Hepatocyte (in vitro differentiated cells): ENCODE measurements around the gene NOTCH4. TPM values are rescaled to one million over a fixed set of nuclear protein-coding genes. Genes with fewer than 3 reads are reported as not detected.

Experiments
- DNase-seq: peaks from one replicate; pipeline ENCODE4 v3.0.0-alpha.2; 2016; ENCODE audit warnings: low spot score
- H2AFZ ChIP-seq: fragments of 200-600 bp; sonication (generic); 2 replicates; pipeline ENCODE4 v1.6.0; 2016; ENCODE audit warnings: antibody characterized with exemption, mild to moderate bottlenecking
- H3K27ac ChIP-seq: fragments of 200-600 bp; sonication (generic); 2 replicates; pipeline ENCODE4 v1.5.1; 2016; ENCODE audit warnings: mild to moderate bottlenecking
- H3K27me3 ChIP-seq: fragments of 200-600 bp; sonication (generic); 2 replicates; pipeline ENCODE4 v1.6.1; 2016
- H3K36me3 ChIP-seq: fragments of 200-600 bp; sonication (generic); replicated peaks from 2 replicates; pipeline ENCODE4 v1.5.1; 2016; ENCODE audit warnings: low read depth; ENCODE audit not compliant: insufficient read depth
- H3K4me1 ChIP-seq: fragments of 200-600 bp; sonication (generic); 2 replicates; pipeline ENCODE4 v1.5.1; 2016; ENCODE audit warnings: mild to moderate bottlenecking, moderate library complexity; ENCODE audit not compliant: insufficient read depth
- H3K4me2 ChIP-seq: fragments of 200-600 bp; sonication (generic); 2 replicates; pipeline ENCODE4 v1.6.0; 2016
- H3K4me3 ChIP-seq: fragments of 200-600 bp; sonication (generic); 2 replicates; pipeline ENCODE4 v1.5.1; 2016; ENCODE audit warnings: mild to moderate bottlenecking
- H3K79me2 ChIP-seq: fragments of 200-600 bp; sonication (generic); 2 replicates; pipeline ENCODE4 v1.6.0; 2017; ENCODE audit warnings: mild to moderate bottlenecking
- H3K9me2 ChIP-seq: fragments of 200-600 bp; sonication (generic); replicated peaks from 2 replicates; pipeline ENCODE4 v1.6.0; 2017; ENCODE audit warnings: mild to moderate bottlenecking; ENCODE audit not compliant: insufficient read depth
- H3K9me3 ChIP-seq: fragments of 200-600 bp; sonication (generic); 2 replicates; pipeline ENCODE4 v1.5.1; 2016; ENCODE audit warnings: low read depth, mild to moderate bottlenecking
- H4K20me1 ChIP-seq: fragments of 200-600 bp; sonication (generic); 2 replicates; pipeline ENCODE4 v1.6.0; 2016; ENCODE audit warnings: mild to moderate bottlenecking; ENCODE audit not compliant: insufficient read depth, poor library complexity, severe bottlenecking
- CTCF ChIP-seq: fragments of 200-600 bp; sonication (generic); IDR thresholded peaks from 2 replicates; pipeline ENCODE4 v1.5.1; 2016; ENCODE audit warnings: antibody characterized with exemption, mild to moderate bottlenecking; ENCODE audit not compliant: poor library complexity
- EZH2 ChIP-seq: fragments of 200-600 bp; sonication (generic); IDR thresholded peaks from 2 replicates; pipeline ENCODE4 v1.6.1; 2016; ENCODE audit warnings: antibody characterized with exemption, mild to moderate bottlenecking, borderline replicate concordance
- EZH2phosphoT487 ChIP-seq: fragments of 200-600 bp; sonication (generic); IDR thresholded peaks from one replicate; pipeline ENCODE4 v1.6.1; 2018; ENCODE audit warnings: antibody characterized with exemption, mild to moderate bottlenecking, low read depth, moderate library complexity; ENCODE audit not compliant: unreplicated experiment, severe bottlenecking
- WGBS: methylation state at CpG from one replicate; pipeline ENCODE4 v1.1.6; 2016; ENCODE audit warnings: low lambda C conversion rate; ENCODE audit errors: missing lambda C conversion rate; 5-methylcytosine and 5-hydroxymethylcytosine counted together
- polyA plus RNA-seq: library from polyadenylated mRNA; unstranded; fragments of >200 nt; fragmentation: Nextera tagmentation; extraction: Ambion mirVana; gene quantifications from 2 replicates; pipeline ENCODE4 v1.2.1, GENCODE V29; 2016
- total RNA-seq: library from RNA; depleted of rRNA; stranded (reverse); fragments of >200 nt; gene quantifications from 2 replicates; pipeline ENCODE4 v1.2.3, GENCODE V29; 2014

NOTCH4 gene
- total and polyA plus RNA-seq, 2 experiments from 2014 or later, result 2.7 to 3.6 TPM

DNA sequence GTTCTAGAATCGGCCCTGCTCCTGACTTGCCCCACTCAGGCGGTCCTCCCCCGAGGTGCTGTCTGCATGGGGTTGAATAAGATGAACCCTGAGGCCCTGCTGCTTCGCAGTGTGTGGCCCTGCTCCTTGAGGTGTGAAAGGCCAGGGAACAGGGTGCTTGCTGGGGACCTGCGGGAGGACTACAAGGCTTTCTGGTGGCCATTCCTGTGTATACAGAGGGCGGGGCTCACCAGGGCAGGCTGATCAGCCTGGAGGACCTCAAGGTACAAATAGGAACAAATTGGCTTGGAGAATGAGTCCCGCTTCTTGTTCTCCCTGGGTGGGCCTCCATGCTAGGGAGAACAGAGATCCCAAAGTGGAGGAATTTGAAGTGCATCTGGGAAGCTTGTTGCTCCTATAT lies 5.7 kb downstream of the NOTCH4 start:
- TF ChIP-seq EZH2 (no peak), CTCF (no peak), EZH2phosphoT487 (no peak)
- no peaks in the 10 kb centered on the region for H3K79me2 ChIP-seq
- H3K4me2 ChIP-seq, result no peak overlapping the region
- no peak overlapping the region for H3K27ac ChIP-seq
- 83% methylated on average over 7 of the region's 7 CpGs for WGBS
- H4K20me1 ChIP-seq, result no peaks in the 10 kb centered on the region
- H3K4me3 ChIP-seq, result no peak overlapping the region
- no peaks in the 10 kb centered on the region for H3K36me3 ChIP-seq
- H3K27me3 ChIP-seq, result no peaks in the 10 kb centered on the region
- H3K9me3 ChIP-seq, result no peaks in the 10 kb centered on the region
- DNase-seq, result no peak
- no peak overlapping the region for H2AFZ ChIP-seq
- H3K9me2 ChIP-seq, result no peaks in the 10 kb centered on the region
- no peaks in the 10 kb centered on the region for H3K4me1 ChIP-seq

- Histone ChIP-seq H3K27ac (no peak overlapping the region), H3K27me3 (no peaks in the 10 kb centered on the region), H3K9me3 (no peaks in the 10 kb centered on the region), H3K4me1 (no peaks in the 10 kb centered on the region), H3K4me2 (no peak overlapping the region), H3K36me3 (no peaks in the 10 kb centered on the region), H3K9me2 (no peaks in the 10 kb centered on the region), H2AFZ (no peak overlapping the region), H3K79me2 (no peaks in the 10 kb centered on the region), H4K20me1 (no peaks in the 10 kb centered on the region), H3K4me3 (no peak overlapping the region)
- no peak for DNase-seq
- TF ChIP-seq EZH2phosphoT487 (no peak), CTCF (no peak), EZH2 (no peak)
- 94% methylated on average over 11 of the region's 11 CpGs for WGBS
Observed at GRCh38 chr6:32216998-32217397, 6.9 kb downstream of the NOTCH4 start.

GRCh38 chr6:32216285-32216684 lies 7.6 kb downstream of the NOTCH4 start:
- WGBS, result 85% methylated on average over 10 of the region's 10 CpGs
- Histone ChIP-seq H3K9me2 (no peaks in the 10 kb centered on the region), H3K79me2 (no peaks in the 10 kb centered on the region), H3K4me3 (no peak overlapping the region), H3K4me2 (no peak overlapping the region), H4K20me1 (no peaks in the 10 kb centered on the region), H3K36me3 (no peaks in the 10 kb centered on the region), H3K27me3 (no peaks in the 10 kb centered on the region), H3K27ac (no peak overlapping the region), H3K9me3 (no peaks in the 10 kb centered on the region), H2AFZ (no peak overlapping the region), H3K4me1 (no peaks in the 10 kb centered on the region)
- TF ChIP-seq EZH2 (no peak), EZH2phosphoT487 (no peak), CTCF (no peak)
- no peak for DNase-seq

DNA sequence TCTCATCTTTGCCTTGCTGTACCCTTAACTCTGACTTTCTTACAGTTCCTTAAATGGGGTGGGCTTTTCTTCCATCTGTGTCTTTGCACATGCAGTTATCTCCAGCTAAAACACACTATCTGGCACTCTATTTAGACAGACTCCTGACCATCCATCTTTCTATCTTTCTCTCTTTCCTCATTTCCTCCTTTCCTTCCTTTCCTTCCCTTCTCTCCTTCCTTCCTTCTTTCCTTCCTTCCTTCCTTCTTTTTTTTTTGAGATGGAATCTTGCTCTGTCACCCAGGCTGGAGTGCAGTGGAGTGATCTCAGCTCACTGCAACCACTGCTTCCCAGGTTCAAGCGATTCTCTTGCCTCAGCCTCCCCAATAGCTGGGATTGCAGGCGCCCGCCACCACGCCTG lies 8.2 kb downstream of the NOTCH4 start:
- H3K27me3 ChIP-seq, result no peaks in the 10 kb centered on the region
- no peaks in the 10 kb centered on the region for H3K36me3 ChIP-seq
- H2AFZ ChIP-seq, result no peak overlapping the region
- no peak for TF ChIP-seq EZH2phosphoT487
- no peak for TF ChIP-seq EZH2
- no peak for TF ChIP-seq CTCF
- no peak overlapping the region for H3K4me3 ChIP-seq
- no peak for DNase-seq
- H3K4me2 ChIP-seq, result no peak overlapping the region
- no peak overlapping the region for H3K27ac ChIP-seq
- no peaks in the 10 kb centered on the region for H4K20me1 ChIP-seq
- 98% methylated on average over 4 of the region's 4 CpGs for WGBS
- H3K79me2 ChIP-seq, result no peaks in the 10 kb centered on the region
- no peaks in the 10 kb centered on the region for H3K9me3 ChIP-seq
- no peaks in the 10 kb centered on the region for H3K9me2 ChIP-seq
- H3K4me1 ChIP-seq, result no peaks in the 10 kb centered on the region
